ENCODE measurements around the gene EPHA6. TPM values are rescaled to one million over a fixed set of nuclear protein-coding genes. Genes with fewer than 3 reads are reported as not detected.
"Not testable (repeated sequence)": the region's sequence is repeated elsewhere in the genome, so short reads cannot be mapped to it uniquely, and the experiment has no call there.

EPHA6 gene
- total RNA-seq, 2 experiments from 2014 or later = not detected

GRCh38 chr3:97550408-97550807 is 736.0 kb downstream of the EPHA6 start:
- POLR2A ChIA-PET = no interaction called here
- CTCF ChIA-PET = no interaction called here

GRCh38 chr3:97552186-97552585 is 737.8 kb downstream of the EPHA6 start:
- ChIA-PET POLR2A (no interaction called here), CTCF (no interaction called here)

GRCh38 chr3:97575742-97576141 is 761.3 kb downstream of the EPHA6 start:
- ChIA-PET POLR2A (no interaction called here), CTCF (no interaction called here)

- CTCF ChIA-PET = no interaction called here
- POLR2A ChIA-PET = no interaction called here
These were observed 761.8 kb downstream of the EPHA6 start for GRCh38 chr3:97576221-97576620.

- ChIA-PET CTCF (no interaction called here), POLR2A (no interaction called here)
These were observed 765.0 kb downstream of the EPHA6 start for GRCh38 chr3:97579365-97579764.

GRCh38 chr3:97610626-97611025 is 796.2 kb downstream of the EPHA6 start:
- CTCF ChIA-PET = no interaction called here
- POLR2A ChIA-PET = no interaction called here

- POLR2A ChIA-PET = no interaction called here
- CTCF ChIA-PET = no interaction called here
These were observed 798.2 kb downstream of the EPHA6 start for GRCh38 chr3:97612632-97613031.

- POLR2A ChIA-PET = no interaction called here
These were observed 798.7 kb downstream of the EPHA6 start for GRCh38 chr3:97613139-97613538.

GRCh38 chr3:97620514-97620913 is 806.1 kb downstream of the EPHA6 start:
- POLR2A ChIA-PET, CTCF ChIA-PET: not testable (repeated sequence)

More at GRCh38 chr3:97613139-97613538, 798.7 kb downstream of the EPHA6 start:
- CTCF ChIA-PET = no interaction called here

GRCh38 chr3:97636465-97636864 is 822.1 kb downstream of the EPHA6 start:
- ChIA-PET POLR2A (no interaction called here), CTCF (no interaction called here)

- ChIA-PET CTCF (no interaction called here), POLR2A (no interaction called here)
These were observed 832.5 kb downstream of the EPHA6 start for GRCh38 chr3:97646932-97647331.

GRCh38 chr3:97647441-97647982 is 833.1 kb downstream of the EPHA6 start:
- POLR2A ChIA-PET = no interaction called here

GRCh38 chr3:97655971-97656370 is 841.6 kb downstream of the EPHA6 start:
- POLR2A ChIA-PET = no interaction called here
- CTCF ChIA-PET = no interaction called here

More at GRCh38 chr3:97647441-97647982, 833.1 kb downstream of the EPHA6 start:
- CTCF ChIA-PET = no interaction called here

GRCh38 chr3:97656638-97657037 is 842.2 kb downstream of the EPHA6 start:
- ChIA-PET POLR2A (no interaction called here), CTCF (no interaction called here)

- ChIA-PET POLR2A (no interaction called here), CTCF (no interaction called here)
These were observed 844.4 kb downstream of the EPHA6 start for GRCh38 chr3:97658668-97659285.

GRCh38 chr3:97662264-97662663 is 847.9 kb downstream of the EPHA6 start:
- CTCF ChIA-PET = no interaction called here
- POLR2A ChIA-PET = no interaction called here

- POLR2A ChIA-PET = no interaction called here
- CTCF ChIA-PET = no interaction called here
These were observed 848.4 kb downstream of the EPHA6 start for GRCh38 chr3:97662762-97663161.

- CTCF ChIA-PET = no interaction called here
- POLR2A ChIA-PET = no interaction called here
These were observed 851.5 kb downstream of the EPHA6 start for GRCh38 chr3:97665896-97666295.

- CTCF ChIA-PET = no interaction called here
- POLR2A ChIA-PET = no interaction called here
These were observed 856.6 kb downstream of the EPHA6 start for GRCh38 chr3:97670952-97671351.

- CTCF ChIA-PET = no interaction called here
- POLR2A ChIA-PET = no interaction called here
These were observed 859.1 kb downstream of the EPHA6 start for GRCh38 chr3:97673357-97673997.

GRCh38 chr3:97674461-97674860 is 860.1 kb downstream of the EPHA6 start:
- CTCF ChIA-PET = no interaction called here
- POLR2A ChIA-PET = no interaction called here

GRCh38 chr3:97680210-97680609 is 865.8 kb downstream of the EPHA6 start:
- POLR2A ChIA-PET = no interaction called here
- CTCF ChIA-PET = no interaction called here

Data from activated CD8-positive, alpha-beta memory T cell treated with anti-CD3 and anti-CD28 coated beads for 36 hours (primary cell).